Dermis microvascular lymphatic vessel endothelial cell (primary cell): Measurements from ENCODE around the gene ABHD17B. TPM values are rescaled to one million over a fixed set of nuclear protein-coding genes. Genes with fewer than 3 reads are reported as not detected.
A peak's percentile ranks its signal among the peaks of the same experiment; 100 is the strongest.

ENCODE experiments used
- DNase-seq, 2 donors: peaks; one replicate each; pipeline versions ENCODE4 v3.0.0 to v3.0.0-alpha.2; 2010; ENCODE audit warnings: low read depth in 2 of 2
- total RNA-seq: library from RNA; depleted of rRNA; stranded (reverse); fragments of >200 nt; gene quantifications from 2 replicates; pipeline ENCODE4 v1.2.1, GENCODE V29; 2014

ABHD17B gene
- total RNA-seq, 1 donor from 2014 or later, result 63.8 TPM

GRCh38 chr9:71821405-71821804 lies 89.6 kb downstream of the ABHD17B start:
- DNase-seq, result no peak

DNA sequence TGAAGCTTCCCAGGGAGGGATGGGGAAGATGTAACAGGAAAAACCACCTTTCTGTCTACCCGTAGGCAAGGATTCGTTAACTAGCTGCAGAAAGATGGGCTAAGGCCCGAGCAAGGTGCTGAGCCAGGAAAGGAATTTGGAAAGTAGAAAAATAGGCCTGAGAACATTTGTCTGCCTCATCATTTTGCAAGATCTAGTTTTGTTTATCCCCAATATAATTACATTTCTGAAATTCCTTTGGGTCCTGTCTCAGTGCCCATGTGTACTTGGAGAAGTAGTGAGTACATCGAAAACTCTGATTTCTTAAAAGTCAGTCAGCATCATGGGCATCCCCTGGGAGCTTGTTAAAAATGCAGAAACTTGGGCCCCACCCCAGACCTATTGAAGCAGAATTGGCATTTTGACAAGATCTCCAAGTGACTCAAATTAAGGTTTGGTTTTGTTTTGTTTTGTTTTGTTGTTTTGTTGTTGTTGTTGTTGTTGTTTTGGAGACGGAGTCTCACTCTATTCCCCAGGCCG lies 90.5 kb downstream of the ABHD17B start:
- DNase-seq, result no peak

- peak; percentile 27 to 52 for DNase-seq
These were observed 91.8 kb downstream of the ABHD17B start for GRCh38 chr9:71819115-71819739.

DNA sequence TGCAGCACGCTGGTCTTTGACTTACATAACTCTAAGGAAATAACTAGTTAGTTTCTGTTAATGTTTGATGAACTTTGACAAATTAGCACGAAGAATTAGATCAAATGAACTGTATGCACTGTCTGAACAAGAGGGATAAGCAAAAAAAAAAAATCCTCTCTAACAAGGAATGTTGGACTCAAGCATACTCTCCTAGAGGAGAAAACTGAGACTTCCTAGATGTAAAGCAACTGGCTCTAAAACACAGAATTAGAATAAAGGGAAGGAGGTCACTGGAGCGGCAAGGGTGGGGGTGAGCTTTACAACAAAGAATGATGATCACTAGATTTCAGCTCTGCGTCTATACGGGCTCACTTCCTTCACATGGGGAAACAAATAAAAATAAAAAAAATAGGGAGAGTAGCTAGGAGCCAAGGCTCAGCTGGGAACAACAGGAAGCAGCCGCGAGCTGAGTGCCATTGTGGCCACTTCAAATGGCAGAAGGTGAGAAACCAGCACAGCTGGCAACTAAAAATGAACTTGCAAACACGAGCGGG lies 94.0 kb downstream of the ABHD17B start:
- peak; percentile 69 to 78 for DNase-seq

Other genes with a start within 250 kb of the ABHD17B start
- 258 and 645 TPM in 2 replicates for gene CEMIP2, start 142.7 kb downstream of the ABHD17B start, total RNA-seq
- 13.0 TPM in 2 replicates for gene C9orf85, start 446 bp upstream of the ABHD17B start, total RNA-seq
- gene C9orf57, start 149.4 kb upstream of the ABHD17B start, total RNA-seq, result not detected in 2 replicates
- gene GDA, start 238.2 kb upstream of the ABHD17B start, total RNA-seq, result not detected in 2 replicates